Measurements from ENCODE around the gene VAMP5. TPM values are rescaled to one million over a fixed set of nuclear protein-coding genes. Genes with fewer than 3 reads are reported as not detected.

The VAMP5 gene
- total RNA-seq, 4 donors from 2014 or later, result 37.6 to 56.5 (median 51.2) TPM

DNA sequence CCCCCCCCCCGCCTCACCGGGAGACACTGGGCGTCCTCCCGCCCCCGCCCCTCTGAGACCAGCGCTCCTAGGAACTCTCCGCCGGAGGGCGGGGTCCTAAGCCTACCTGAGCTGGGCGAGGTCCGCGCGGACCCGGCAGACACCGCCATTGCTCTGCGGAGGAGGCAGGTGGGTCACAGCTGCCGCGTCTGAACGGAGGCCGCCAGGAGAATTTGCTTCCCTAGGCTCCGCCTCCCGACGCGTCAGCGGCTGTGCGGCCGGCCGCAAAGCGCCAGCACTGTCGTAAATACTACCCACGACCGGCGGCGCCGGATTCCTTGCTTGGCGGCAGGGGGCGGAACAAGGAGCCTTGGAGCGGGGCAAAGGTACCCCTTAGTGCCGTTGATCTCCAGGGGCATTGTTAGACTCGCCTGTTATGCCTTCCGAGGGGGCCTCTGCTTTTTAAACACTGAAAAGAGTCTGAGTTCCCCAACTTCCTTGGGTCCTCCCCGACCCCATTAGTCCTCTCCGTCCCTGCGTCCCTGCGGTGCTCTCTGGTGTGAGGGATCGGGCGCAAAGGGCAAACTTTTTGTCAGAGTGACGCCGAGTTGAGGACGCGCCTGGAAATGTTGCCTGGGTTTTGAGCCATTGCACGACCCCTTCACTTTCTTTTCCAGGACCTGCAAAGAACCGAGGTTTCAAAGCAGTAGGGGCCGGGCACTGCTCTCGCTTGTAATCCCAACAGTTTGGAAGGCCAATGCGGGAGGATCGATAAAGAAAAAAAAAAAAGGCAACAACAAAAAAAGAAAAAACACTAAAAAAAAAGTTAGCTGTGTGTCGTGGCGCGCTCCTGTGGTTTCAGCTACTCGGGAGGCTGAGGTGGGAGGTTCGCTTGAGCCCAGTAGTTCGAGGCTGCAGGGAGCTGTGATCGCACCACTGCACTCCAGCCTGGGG lies 22.7 kb upstream of the VAMP5 start, which contains the start of gene GGCX:
Gene GGCX (minus strand): TSS at position 214 of the 933 bp plus-strand sequence. CDS start 65 bp downstream, at position 149.
- WGBS, 2 donors (ENCODE audit: low coverage in 1 of 2), result 15 to 23% methylated on average over 11 to 13 of the region's 64 CpGs
- peak; percentile 96 for ATAC-seq
- H3K9me3 ChIP-seq, result no peaks in the 10 kb centered on the region
- H3K4me3 ChIP-seq, result peak within 1 kb of the TSS; percentile 77 to 82
- TF ChIP-seq EP300 (IDR thresholded peaks at IDR 0.05) (no peak), POLR2A (IDR thresholded peaks at IDR 0.05) (peak; percentile 70 to 72), POLR2AphosphoS5 (IDR thresholded peaks at IDR 0.05) (peak; percentile 74)
- TF ChIP-seq, protein P1, sequence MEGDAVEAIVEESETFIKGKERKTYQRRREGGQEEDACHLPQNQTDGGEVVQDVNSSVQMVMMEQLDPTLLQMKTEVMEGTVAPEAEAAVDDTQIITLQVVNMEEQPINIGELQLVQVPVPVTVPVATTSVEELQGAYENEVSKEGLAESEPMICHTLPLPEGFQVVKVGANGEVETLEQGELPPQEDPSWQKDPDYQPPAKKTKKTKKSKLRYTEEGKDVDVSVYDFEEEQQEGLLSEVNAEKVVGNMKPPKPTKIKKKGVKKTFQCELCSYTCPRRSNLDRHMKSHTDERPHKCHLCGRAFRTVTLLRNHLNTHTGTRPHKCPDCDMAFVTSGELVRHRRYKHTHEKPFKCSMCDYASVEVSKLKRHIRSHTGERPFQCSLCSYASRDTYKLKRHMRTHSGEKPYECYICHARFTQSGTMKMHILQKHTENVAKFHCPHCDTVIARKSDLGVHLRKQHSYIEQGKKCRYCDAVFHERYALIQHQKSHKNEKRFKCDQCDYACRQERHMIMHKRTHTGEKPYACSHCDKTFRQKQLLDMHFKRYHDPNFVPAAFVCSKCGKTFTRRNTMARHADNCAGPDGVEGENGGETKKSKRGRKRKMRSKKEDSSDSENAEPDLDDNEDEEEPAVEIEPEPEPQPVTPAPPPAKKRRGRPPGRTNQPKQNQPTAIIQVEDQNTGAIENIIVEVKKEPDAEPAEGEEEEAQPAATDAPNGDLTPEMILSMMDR (IDR thresholded peaks at IDR 0.05), result peak in 3 of 4 experiments; percentile 46 to 74 (median 59)
- no peaks in the 10 kb centered on the region for H3K27me3 ChIP-seq
- H3K4me1 ChIP-seq, result peaks cover 0 to 30% (median 10%) of the 10 kb centered on the region in 3 donors
- peaks cover 0 to 27% of the 10 kb centered on the region in 2 donors for H3K36me3 ChIP-seq
- peak within 1 kb of the TSS; percentile 70 to 90 (median 88) for H3K27ac ChIP-seq

DNA sequence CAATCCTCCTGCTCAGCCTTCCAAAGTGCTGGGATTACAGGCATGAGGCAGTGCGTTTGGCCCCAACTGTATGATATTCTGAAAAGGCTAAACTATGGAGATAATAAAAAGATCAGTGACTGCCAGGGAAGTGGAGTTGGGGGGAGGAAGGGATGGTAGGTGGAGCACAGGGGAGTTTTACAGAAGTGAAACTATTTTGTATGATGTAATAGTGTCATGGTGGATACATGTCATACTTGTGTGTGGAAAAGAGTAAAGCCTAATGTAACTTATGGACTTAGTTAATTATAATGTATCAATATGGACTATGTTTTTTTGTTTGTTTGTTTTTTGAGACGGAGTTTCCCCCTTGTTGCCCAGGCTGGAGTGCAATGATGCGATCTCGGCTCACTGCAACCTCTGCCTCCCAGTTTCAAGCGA lies 20.1 kb upstream of the VAMP5 start:
- peaks cover 0 to under 1% of the 10 kb centered on the region in 2 donors for H3K36me3 ChIP-seq
- TF ChIP-seq EP300 (IDR thresholded peaks at IDR 0.05) (no peak), POLR2A (IDR thresholded peaks at IDR 0.05) (no peak), POLR2AphosphoS5 (IDR thresholded peaks at IDR 0.05) (no peak)
- TF ChIP-seq, protein P1 (IDR thresholded peaks at IDR 0.05), result no peak
- H3K9me3 ChIP-seq, result no peaks in the 10 kb centered on the region
- no peaks in the 10 kb centered on the region for H3K27me3 ChIP-seq
- WGBS, 2 donors (ENCODE audit: low coverage in 1 of 2), result 67 to 83% methylated on average over 1 to 4 of the region's 5 CpGs
- H3K4me1 ChIP-seq, result peaks cover 0 to 25% (median 10%) of the 10 kb centered on the region in 3 donors
- ATAC-seq, result no peak
- no peak overlapping the region for H3K4me3 ChIP-seq
- H3K27ac ChIP-seq, result no peak overlapping the region

GRCh38 chr2:85566265-85566664 lies 18.0 kb upstream of the VAMP5 start:
- Histone ChIP-seq H3K27ac (no peak overlapping the region), H3K9me3 (no peaks in the 10 kb centered on the region), H3K27me3 (no peaks in the 10 kb centered on the region), H3K4me1 (peaks cover 0 to 6% (median 0%) of the 10 kb centered on the region in 3 donors), H3K4me3 (no peak overlapping the region), H3K36me3 (no peaks in the 10 kb centered on the region)
- ATAC-seq, result no peak
- TF ChIP-seq, protein P1 (IDR thresholded peaks at IDR 0.05), result no peak
- TF ChIP-seq EP300 (IDR thresholded peaks at IDR 0.05) (no peak), POLR2AphosphoS5 (IDR thresholded peaks at IDR 0.05) (no peak), POLR2A (IDR thresholded peaks at IDR 0.05) (no peak)
- 77 to 80% methylated on average over 4 of the region's 4 CpGs for WGBS, 2 donors (ENCODE audit: low coverage in 1 of 2)

DNA sequence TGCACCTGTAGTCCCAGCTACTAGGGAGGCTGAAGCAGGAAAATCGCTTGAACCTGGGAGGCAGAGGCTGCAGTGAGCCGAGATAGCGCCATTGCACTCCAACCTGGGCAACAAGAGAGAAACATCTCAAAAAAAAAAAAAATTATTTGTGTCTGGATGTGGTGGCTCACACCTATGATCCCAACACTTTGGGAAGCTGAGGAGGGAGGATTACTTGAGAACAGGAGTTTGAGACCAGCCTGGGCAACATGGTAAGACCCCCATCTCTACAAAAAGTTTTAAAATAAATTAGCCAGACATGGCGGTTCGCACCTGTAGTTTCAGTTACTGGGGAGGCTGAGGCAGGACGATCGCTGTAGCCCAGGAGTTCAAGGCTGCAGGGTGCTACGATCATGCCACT lies 8.5 kb upstream of the VAMP5 start:
- ATAC-seq, result no peak
- Histone ChIP-seq H3K27ac (no peak overlapping the region), H3K4me1 (peaks cover 0 to 44% (median 18%) of the 10 kb centered on the region in 3 donors), H3K4me3 (no peak overlapping the region), H3K36me3 (no peaks in the 10 kb centered on the region), H3K27me3 (no peaks in the 10 kb centered on the region), H3K9me3 (no peaks in the 10 kb centered on the region)
- 84 to 88% methylated on average over 6 to 8 of the region's 8 CpGs for WGBS, 2 donors (ENCODE audit: low coverage in 1 of 2)
- TF ChIP-seq EP300 (IDR thresholded peaks at IDR 0.05) (no peak), POLR2AphosphoS5 (IDR thresholded peaks at IDR 0.05) (no peak), POLR2A (IDR thresholded peaks at IDR 0.05) (no peak)
- TF ChIP-seq, protein P1 (IDR thresholded peaks at IDR 0.05), result no peak
